ENCODE data around the gene MPHOSPH9.
A peak's percentile ranks its signal among the peaks of the same experiment; 100 is the strongest.

MPHOSPH9 gene

GRCh38 chr12:123122626-123123025 is 110.3 kb downstream of the MPHOSPH9 start:
- no peaks in the 10 kb centered on the region for H4K20me1 ChIP-seq (ENCODE audit: insufficient read depth, low read length)
- no peaks in the 10 kb centered on the region for H3K36me3 ChIP-seq (ENCODE audit: insufficient read depth, low read length)
- H3K4me2 ChIP-seq (ENCODE audit: insufficient read depth, low read length): no peak overlapping the region
- ATAC-seq (ENCODE audit: insufficient read depth, low read depth) (peak; percentile 54), DNase-seq (no peak)
- H3K9me3 ChIP-seq (ENCODE audit: insufficient read depth, low read length, severe bottlenecking): no peaks in the 10 kb centered on the region
- H3K4me3 ChIP-seq (ENCODE audit: low read depth in 1 of 2, low read length in 2 of 2): no peak overlapping the region
- no peaks in the 10 kb centered on the region for H3K4me1 ChIP-seq (ENCODE audit: insufficient read depth, low read length)
- H2AFZ ChIP-seq (ENCODE audit: low read depth, low read length): no peak overlapping the region
- H3K27ac ChIP-seq (ENCODE audit: low read length): peak overlapping the region; percentile 5; the same call in 1 of the 2 replicates
- no peaks in the 10 kb centered on the region for H3K27me3 ChIP-seq (ENCODE audit: insufficient read depth, low read length, poor library complexity)
- no peaks in the 10 kb centered on the region for H3K79me2 ChIP-seq (ENCODE audit: insufficient read depth, low read length)
- TF ChIP-seq EZH2 (IDR thresholded peaks at IDR 0.05; ENCODE audit: borderline replicate concordance, low read depth, low read length, severe bottlenecking): no peak
- no peak for TF ChIP-seq CTCF (IDR thresholded peaks at IDR 0.05; ENCODE audit: borderline replicate concordance, extremely low read depth, low read length, poor library complexity, severe bottlenecking)
- no peak overlapping the region for H3K9ac ChIP-seq (ENCODE audit: low read depth, low read length)

DNA sequence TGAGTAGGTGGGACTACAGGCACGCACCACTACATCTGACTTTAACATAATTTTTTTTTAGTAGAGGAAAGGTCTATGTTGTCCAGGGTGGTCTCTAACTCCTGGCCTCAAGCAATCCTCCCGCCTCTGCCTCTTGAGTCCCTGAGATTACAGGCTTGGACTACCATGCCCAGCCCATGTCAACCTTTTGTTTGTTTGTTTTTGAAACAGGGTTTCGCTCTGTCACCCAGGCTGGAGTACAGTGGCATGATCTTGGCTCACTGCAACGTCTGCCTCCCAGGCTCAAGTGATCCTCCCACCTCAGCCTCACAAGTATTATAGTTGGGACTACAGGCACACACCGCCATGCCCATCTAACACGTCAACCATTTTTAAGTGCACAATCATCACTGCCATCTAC is 111.3 kb downstream of the MPHOSPH9 start:
- Histone ChIP-seq H3K79me2 (ENCODE audit: insufficient read depth, low read length) (0 out of 2 replicates have a peak, but pooled peaks cover 4% of the 10 kb centered on the region), H3K9me3 (ENCODE audit: insufficient read depth, low read length, severe bottlenecking) (no peaks in the 10 kb centered on the region), H2AFZ (ENCODE audit: low read depth, low read length) (no peak overlapping the region), H3K27me3 (ENCODE audit: insufficient read depth, low read length, poor library complexity) (peaks cover 3% of the 10 kb centered on the region), H3K9ac (ENCODE audit: low read depth, low read length) (no peak overlapping the region), H3K4me3 (ENCODE audit: low read depth in 1 of 2, low read length in 2 of 2) (no peak overlapping the region), H3K4me1 (ENCODE audit: insufficient read depth, low read length) (no peaks in the 10 kb centered on the region), H3K27ac (ENCODE audit: low read length) (no peak overlapping the region), H4K20me1 (ENCODE audit: insufficient read depth, low read length) (peaks cover 2% of the 10 kb centered on the region; the same call in 1 of the 2 replicates), H3K4me2 (ENCODE audit: insufficient read depth, low read length) (no peak overlapping the region), H3K36me3 (ENCODE audit: insufficient read depth, low read length) (no peaks in the 10 kb centered on the region)
- no peak for ATAC-seq (ENCODE audit: insufficient read depth, low read depth)
- DNase-seq: no peak
- no peak for TF ChIP-seq EZH2 (IDR thresholded peaks at IDR 0.05; ENCODE audit: borderline replicate concordance, low read depth, low read length, severe bottlenecking)
- no peak for TF ChIP-seq CTCF (IDR thresholded peaks at IDR 0.05; ENCODE audit: borderline replicate concordance, extremely low read depth, low read length, poor library complexity, severe bottlenecking)

DNA sequence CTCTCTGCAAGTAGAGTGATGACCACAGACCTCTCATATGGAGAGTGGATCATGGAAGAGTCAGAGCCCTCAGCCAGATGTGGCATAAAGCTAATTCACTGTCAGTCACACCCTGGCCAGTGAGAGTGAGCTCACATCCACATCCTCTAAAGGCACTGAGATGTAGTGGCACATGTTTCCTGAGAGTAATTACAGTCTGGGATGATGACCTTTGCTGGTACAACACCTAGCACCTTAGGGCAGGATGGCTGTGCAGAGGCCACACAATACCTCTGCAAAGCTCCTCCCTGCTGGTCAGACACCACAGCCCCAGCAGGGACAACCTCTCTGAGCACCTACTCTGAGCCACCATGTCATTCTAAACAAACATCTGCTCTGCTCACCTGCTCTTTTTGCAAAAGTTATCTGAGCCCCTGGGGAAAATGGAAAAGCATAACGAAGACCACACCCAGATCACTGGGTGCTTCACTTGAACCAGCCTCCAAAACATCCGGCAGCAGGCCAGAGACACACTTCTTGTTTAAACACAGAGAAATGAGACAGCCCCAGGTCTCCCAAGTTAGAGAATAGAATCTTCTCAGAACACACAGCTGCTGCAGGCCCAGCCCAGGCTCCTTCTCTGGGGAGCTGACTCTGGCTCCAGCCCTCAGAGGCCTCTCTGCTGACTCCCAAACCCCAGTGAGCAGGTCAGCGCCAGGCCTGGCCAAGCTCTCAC is 112.3 kb downstream of the MPHOSPH9 start:
- no peak overlapping the region for H2AFZ ChIP-seq (ENCODE audit: low read depth, low read length)
- TF ChIP-seq EZH2 (IDR thresholded peaks at IDR 0.05; ENCODE audit: borderline replicate concordance, low read depth, low read length, severe bottlenecking): no peak
- H3K4me2 ChIP-seq (ENCODE audit: insufficient read depth, low read length): no peak overlapping the region
- no peak overlapping the region for H3K27ac ChIP-seq (ENCODE audit: low read length)
- H3K9ac ChIP-seq (ENCODE audit: low read depth, low read length): no peak overlapping the region
- no peak overlapping the region for H3K4me3 ChIP-seq (ENCODE audit: low read depth in 1 of 2, low read length in 2 of 2)
- peaks cover 3% of the 10 kb centered on the region for H3K27me3 ChIP-seq (ENCODE audit: insufficient read depth, low read length, poor library complexity)
- H3K79me2 ChIP-seq (ENCODE audit: insufficient read depth, low read length): 0 out of 2 replicates have a peak, but pooled peaks cover 4% of the 10 kb centered on the region
- no peaks in the 10 kb centered on the region for H3K36me3 ChIP-seq (ENCODE audit: insufficient read depth, low read length)
- peaks cover 3% of the 10 kb centered on the region; the same call in 1 of the 2 replicates for H4K20me1 ChIP-seq (ENCODE audit: insufficient read depth, low read length)
- ATAC-seq (ENCODE audit: insufficient read depth, low read depth) (no peak), DNase-seq (no peak)
- no peaks in the 10 kb centered on the region for H3K9me3 ChIP-seq (ENCODE audit: insufficient read depth, low read length, severe bottlenecking)
- no peaks in the 10 kb centered on the region for H3K4me1 ChIP-seq (ENCODE audit: insufficient read depth, low read length)

- 0 out of 2 replicates have a peak, but pooled peaks cover 4% of the 10 kb centered on the region for H3K79me2 ChIP-seq (ENCODE audit: insufficient read depth, low read length)
- H3K9ac ChIP-seq (ENCODE audit: low read depth, low read length): no peak overlapping the region
- H2AFZ ChIP-seq (ENCODE audit: low read depth, low read length): no peak overlapping the region
- no peaks in the 10 kb centered on the region for H3K9me3 ChIP-seq (ENCODE audit: insufficient read depth, low read length, severe bottlenecking)
- H3K4me1 ChIP-seq (ENCODE audit: insufficient read depth, low read length): no peaks in the 10 kb centered on the region
- no peak for ATAC-seq (ENCODE audit: insufficient read depth, low read depth)
- H3K4me2 ChIP-seq (ENCODE audit: insufficient read depth, low read length): no peak overlapping the region
- peaks cover 5% of the 10 kb centered on the region for H3K27me3 ChIP-seq (ENCODE audit: insufficient read depth, low read length, poor library complexity)
- H3K27ac ChIP-seq (ENCODE audit: low read length): no peak overlapping the region
- H4K20me1 ChIP-seq (ENCODE audit: insufficient read depth, low read length): peaks cover 3% of the 10 kb centered on the region; the same call in 1 of the 2 replicates
- TF ChIP-seq CTCF (IDR thresholded peaks at IDR 0.05; ENCODE audit: borderline replicate concordance, extremely low read depth, low read length, poor library complexity, severe bottlenecking) (no peak), EZH2 (IDR thresholded peaks at IDR 0.05; ENCODE audit: borderline replicate concordance, low read depth, low read length, severe bottlenecking) (no peak)
- no peak overlapping the region for H3K4me3 ChIP-seq (ENCODE audit: low read depth in 1 of 2, low read length in 2 of 2)
- H3K36me3 ChIP-seq (ENCODE audit: insufficient read depth, low read length): no peaks in the 10 kb centered on the region
- DNase-seq: no peak
Observed at GRCh38 chr12:123119808-123120207, 113.1 kb downstream of the MPHOSPH9 start.

Measured in DND-41 (cell line).